HG03432 (cell line): Measurements from ENCODE around the gene IRX1.

ENCODE experiments used
- ATAC-seq: cut with Tn5 transposase; IDR thresholded peaks from one replicate; pipeline ENCODE4 v1.9.1; 2021; ENCODE audit warnings: mild to moderate bottlenecking, moderate library complexity; ENCODE audit not compliant: unreplicated experiment

The IRX1 gene

DNA sequence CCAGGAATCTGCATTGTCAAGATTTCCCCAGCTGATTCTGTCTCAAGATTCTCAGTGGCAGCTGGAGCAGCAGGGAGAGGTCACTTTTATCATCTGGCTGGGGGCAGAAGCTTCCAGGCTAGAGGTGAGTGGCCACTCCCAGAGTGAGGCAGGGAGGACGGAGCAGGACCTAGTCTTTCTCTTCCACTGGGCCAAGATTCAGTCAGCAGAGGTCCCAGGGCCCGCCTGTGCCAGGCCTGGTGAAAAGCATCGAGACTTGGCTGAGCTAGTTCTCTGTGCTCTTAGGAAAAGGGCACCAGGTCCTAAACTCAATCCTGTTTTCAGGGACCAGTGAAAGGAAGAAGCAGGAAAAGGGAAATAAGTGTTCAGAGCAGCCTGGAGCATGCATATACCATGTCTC lies 46.6 kb downstream of the IRX1 start:
- no peak for ATAC-seq

DNA sequence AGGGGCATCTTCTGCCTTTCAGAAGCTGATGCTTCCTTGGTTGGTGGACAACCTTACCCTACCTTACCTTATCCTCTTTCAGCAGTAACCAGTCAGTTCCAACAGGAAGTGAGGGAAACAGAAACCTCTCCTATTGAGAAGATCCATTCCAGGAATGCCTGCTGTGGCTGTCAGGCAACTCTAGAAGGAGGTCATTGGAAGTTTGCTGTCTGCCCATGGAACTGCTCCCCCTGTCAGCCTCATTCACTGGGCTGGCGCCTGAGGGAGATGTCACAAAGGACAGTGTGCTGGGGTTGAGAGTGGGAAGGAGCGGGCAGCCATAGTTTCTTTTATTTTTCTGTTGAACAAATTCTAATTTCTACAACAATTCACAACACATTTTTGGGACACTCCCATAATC lies 54.7 kb downstream of the IRX1 start:
- no peak for ATAC-seq

DNA sequence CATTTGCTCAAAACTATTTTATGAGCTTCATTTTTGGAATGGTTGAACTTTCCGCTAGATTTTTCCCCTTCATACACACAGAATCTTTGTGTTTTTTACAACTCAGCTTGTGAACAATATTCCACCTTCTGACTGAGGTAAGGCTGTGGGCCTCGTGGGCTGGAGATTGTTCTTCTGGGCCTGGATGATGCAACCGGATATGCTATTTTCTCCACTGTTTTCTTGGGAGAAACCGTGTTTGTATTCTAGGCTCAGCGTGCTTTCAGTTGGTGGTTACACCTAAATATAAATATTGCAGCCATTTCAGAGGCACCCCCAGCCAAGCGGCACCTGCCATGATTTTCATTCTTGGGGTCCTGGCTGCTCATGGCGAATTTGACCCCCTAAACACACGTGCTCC lies 55.2 kb downstream of the IRX1 start:
- no peak for ATAC-seq
